HG03460 (cell line): ENCODE measurements around the gene P2RX2.

Experiments
- ATAC-seq: cut with Tn5 transposase; IDR thresholded peaks from one replicate; pipeline ENCODE4 v1.9.1; 2021; ENCODE audit not compliant: unreplicated experiment

The P2RX2 gene

DNA sequence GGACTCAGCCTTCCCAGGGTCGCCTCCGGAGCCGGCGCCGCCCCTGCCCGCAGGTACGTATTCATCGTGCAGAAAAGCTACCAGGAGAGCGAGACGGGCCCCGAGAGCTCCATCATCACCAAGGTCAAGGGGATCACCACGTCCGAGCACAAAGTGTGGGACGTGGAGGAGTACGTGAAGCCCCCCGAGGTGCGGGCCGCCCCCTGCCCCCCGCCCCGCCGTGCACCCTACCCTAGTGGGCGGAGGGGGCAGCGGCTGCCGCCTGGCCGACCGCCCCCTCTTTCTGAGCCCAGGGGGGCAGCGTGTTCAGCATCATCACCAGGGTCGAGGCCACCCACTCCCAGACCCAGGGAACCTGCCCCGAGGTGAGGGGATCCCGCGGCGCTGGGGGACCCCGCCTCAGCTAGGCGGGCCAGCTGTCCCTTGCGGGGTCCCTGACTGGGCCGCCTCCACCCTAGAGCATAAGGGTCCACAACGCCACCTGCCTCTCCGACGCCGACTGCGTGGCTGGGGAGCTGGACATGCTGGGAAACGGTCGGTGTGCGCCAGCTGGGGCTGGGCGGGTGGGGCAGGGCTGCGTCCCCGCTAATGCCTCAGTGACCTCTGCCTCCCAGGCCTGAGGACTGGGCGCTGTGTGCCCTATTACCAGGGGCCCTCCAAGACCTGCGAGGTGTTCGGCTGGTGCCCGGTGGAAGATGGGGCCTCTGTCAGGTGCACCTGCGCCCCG lies 973 bp downstream of the P2RX2 start:
- ATAC-seq: no peak

GRCh38 chr12:132620113-132620898 lies 1.7 kb downstream of the P2RX2 start:
- ATAC-seq: no peak

GRCh38 chr12:132620899-132621656 lies 2.5 kb downstream of the P2RX2 start:
- no peak for ATAC-seq

- ATAC-seq: no peak
Measured at GRCh38 chr12:132621657-132622435, 3.3 kb downstream of the P2RX2 start.

DNA sequence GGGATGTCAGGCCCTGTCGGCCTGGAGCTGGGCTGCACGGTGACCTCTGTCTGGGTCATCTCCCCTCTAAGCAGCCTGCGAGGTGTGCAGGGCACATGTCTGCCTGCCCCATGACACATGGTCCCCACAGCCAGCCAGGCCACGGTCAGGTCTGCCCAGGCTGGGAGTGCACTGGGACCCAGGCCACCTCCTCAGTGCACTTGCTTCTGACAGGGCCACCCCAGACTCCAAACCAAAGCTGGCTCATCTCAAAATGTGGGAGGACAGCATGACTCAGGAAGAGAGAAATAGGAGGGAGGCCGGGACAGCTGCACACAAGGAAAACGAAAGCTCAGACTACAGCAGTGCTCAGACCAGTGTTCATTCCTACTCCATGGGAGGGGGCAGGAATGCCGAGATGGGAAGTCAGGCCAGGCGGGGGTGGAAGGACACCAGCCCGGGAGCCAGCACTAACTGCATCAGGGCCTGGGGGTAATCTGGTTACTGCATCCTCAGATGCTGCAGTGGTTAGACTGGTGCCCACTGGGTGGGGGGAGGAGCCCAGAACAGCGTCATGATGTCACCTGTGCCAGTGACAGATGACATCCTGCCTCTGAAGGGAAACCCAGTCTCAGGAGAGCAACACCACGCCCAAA lies 4.0 kb downstream of the P2RX2 start:
- no peak for ATAC-seq

- no peak for ATAC-seq
Measured at GRCh38 chr12:132623072-132623869, 4.7 kb downstream of the P2RX2 start.

GRCh38 chr12:132624186-132624855 lies 5.7 kb downstream of the P2RX2 start:
- ATAC-seq: no peak

- ATAC-seq: no peak
Measured at GRCh38 chr12:132624910-132625630, 6.5 kb downstream of the P2RX2 start.

DNA sequence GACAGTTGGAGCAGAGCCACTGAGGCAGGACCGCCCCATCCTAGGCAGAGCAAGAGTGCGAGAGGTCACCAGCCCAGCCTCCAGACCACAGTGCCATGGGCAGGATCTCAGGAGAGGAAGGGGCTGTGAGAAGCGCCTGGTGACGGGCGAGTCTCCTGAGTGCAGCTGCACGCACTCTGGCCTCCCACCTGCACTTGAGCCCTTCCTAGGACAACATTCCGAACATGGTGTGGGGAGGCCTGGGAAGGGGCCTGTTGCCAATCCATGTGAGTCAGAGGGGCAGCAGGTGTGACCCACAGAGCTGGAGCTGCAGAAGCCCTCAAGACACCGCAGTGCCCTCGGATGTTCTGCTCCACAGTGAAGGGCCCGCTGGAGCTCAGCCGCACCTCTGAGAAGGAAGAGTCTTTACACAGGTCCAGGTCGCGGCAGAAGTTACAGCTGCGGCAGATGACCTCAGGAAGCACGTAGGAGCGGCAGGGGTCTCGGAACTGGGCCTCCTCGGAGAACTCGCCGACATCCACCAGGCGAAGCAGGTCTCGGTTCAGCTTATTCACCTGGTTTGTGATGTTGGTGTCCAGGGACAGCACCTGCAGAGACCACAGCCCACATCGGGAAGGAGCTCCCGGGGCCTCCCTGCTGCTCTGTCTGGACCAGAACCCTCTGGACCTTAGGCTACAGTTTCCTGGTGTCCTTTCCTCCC lies 7.3 kb downstream of the P2RX2 start:
- no peak for ATAC-seq

DNA sequence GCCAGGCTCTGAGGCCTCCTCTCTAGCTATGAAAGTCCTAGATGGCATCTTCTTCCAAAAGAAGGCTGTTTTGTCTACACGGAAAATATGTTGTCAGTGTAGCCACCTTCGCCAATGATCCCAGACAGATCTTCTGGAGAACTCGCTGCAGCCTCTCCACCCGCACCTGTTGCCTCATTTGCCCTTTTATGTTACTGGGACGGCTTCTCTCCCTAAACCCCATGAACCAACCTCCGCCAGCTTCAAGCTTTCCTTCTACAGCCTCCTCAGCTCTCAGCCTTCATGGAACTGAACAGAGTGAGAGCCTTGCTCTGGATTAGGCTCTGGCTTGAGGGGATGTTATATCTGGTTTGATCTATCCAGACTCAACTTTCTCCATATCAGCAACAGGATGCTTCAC lies 10.8 kb downstream of the P2RX2 start:
- ATAC-seq: no peak

- no peak for ATAC-seq
Measured at GRCh38 chr12:132630672-132631071, 12.1 kb downstream of the P2RX2 start.

- ATAC-seq: no peak
Measured at GRCh38 chr12:132631666-132632065, 13.1 kb downstream of the P2RX2 start.

GRCh38 chr12:132632521-132633228 lies 14.1 kb downstream of the P2RX2 start:
- no peak for ATAC-seq

GRCh38 chr12:132633398-132633797 lies 14.8 kb downstream of the P2RX2 start:
- ATAC-seq: no peak

DNA sequence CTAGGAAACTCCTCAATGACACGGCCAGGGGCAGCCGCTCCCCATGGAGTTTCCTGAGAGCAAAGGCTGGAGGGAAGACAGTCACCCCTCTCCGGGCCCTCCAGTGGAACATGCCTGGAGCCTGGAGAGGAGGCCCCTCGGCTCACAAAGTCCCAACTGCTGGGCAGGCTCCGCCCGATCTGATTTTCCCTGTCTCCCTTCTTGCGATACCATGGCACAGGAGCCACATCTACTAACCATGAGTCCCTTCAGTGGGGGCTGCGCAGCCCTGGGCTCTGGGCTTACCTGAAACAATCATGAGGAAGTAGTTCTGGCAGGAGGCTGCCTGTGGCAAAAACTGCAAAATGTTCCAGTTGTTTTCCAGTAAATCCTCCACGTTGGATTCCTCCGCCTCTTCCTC lies 15.3 kb downstream of the P2RX2 start:
- ATAC-seq: no peak

- no peak for ATAC-seq
Measured at GRCh38 chr12:132634411-132634990, 15.9 kb downstream of the P2RX2 start.
